ENCODE measurements around the gene PPIF. TPM values are rescaled to one million over a fixed set of nuclear protein-coding genes. Genes with fewer than 3 reads are reported as not detected.
A peak's percentile ranks its signal among the peaks of the same experiment; 100 is the strongest.

Gene PPIF
- total RNA-seq, 4 donors from 2014 or later: 39.1 to 82.1 (median 67.9) TPM

DNA sequence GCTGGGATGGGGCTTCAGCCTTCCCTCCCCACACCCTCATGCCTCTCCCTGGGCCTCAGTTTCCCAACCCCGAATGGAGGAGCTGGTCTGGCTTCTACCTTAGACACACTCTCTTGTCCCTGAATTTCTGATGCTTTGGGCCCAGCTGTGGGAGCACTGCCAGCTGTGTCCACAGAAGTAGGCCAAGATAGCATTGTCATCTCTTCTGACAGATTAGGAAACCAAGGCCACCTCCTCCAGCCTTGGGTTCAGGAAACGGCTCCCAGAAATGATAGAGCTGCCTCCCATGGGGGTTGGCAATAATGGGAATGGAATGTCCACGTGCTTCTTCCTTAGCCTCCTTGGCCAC, 1.3 kb downstream of the PPIF start:
- peak in 1 of 2 donors; percentile 58 for DNase-seq
- Histone ChIP-seq H3K27me3 (no peaks in the 10 kb centered on the region), H3K36me3 (peaks cover 0 to 43% of the 10 kb centered on the region in 2 donors), H3K27ac (peak overlapping the region; percentile 90 to 97 (median 93)), H3K4me1 (peaks cover 13 to 18% of the 10 kb centered on the region in 2 donors), H3K9me3 (no peaks in the 10 kb centered on the region), H3K4me3 (peak overlapping the region; percentile 58 to 87 (median 72))
- intact Hi-C loops (cut with DNase I; ENCODE audit: low total_unique reads) (loop anchor here (5.0 kb wide), 1 partner anchor 859 kb away; the partner anchor contains the start of gene ANXA11), in situ Hi-C loops (cut with MboI; ENCODE audit: low sequenced_read_pairs in 4 of 4) (no loop called here)
- TF ChIP-seq POLR2A (IDR thresholded peaks at IDR 0.05): no peak
- TF ChIP-seq, protein P1, sequence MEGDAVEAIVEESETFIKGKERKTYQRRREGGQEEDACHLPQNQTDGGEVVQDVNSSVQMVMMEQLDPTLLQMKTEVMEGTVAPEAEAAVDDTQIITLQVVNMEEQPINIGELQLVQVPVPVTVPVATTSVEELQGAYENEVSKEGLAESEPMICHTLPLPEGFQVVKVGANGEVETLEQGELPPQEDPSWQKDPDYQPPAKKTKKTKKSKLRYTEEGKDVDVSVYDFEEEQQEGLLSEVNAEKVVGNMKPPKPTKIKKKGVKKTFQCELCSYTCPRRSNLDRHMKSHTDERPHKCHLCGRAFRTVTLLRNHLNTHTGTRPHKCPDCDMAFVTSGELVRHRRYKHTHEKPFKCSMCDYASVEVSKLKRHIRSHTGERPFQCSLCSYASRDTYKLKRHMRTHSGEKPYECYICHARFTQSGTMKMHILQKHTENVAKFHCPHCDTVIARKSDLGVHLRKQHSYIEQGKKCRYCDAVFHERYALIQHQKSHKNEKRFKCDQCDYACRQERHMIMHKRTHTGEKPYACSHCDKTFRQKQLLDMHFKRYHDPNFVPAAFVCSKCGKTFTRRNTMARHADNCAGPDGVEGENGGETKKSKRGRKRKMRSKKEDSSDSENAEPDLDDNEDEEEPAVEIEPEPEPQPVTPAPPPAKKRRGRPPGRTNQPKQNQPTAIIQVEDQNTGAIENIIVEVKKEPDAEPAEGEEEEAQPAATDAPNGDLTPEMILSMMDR (IDR thresholded peaks at IDR 0.05 in 4 of 5, conservative IDR thresholded peaks at IDR 0.05 in 1 of 5): no peak
- no peak for ATAC-seq

DNA sequence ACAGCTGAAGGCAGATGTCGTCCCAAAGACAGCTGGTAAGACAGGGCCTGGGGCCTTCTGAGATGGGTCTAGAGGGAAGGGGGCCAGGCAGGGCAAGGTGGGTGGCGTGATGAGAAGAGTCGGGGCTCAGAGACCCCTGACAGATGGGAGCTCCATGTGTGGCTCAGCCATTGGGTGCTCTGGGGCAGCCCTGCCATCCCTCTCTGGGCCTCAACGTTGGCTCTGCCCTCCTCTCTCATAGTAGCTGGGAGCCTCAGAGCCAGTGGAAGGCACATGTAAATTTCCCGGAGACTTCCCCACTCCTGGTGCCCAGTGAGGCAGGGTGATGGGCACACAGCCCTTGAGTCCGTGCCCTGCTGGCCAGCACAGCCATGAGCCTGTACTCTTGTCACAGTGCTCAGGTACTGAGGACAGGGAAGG, 1.8 kb downstream of the PPIF start:
- H3K4me1 ChIP-seq: peaks cover 13 to 18% of the 10 kb centered on the region in 2 donors
- peak overlapping the region; percentile 90 to 97 (median 93) for H3K27ac ChIP-seq
- peak overlapping the region in 2 of 4 donors; percentile 58 to 74 for H3K4me3 ChIP-seq
- in situ Hi-C loops (cut with MboI; ENCODE audit: low sequenced_read_pairs in 4 of 4) (no loop called here), intact Hi-C loops (cut with DNase I; ENCODE audit: low total_unique reads) (loop anchor here (1.0 to 5.0 kb wide), 2 partner anchors 46 to 858 kb away; partner anchors contain the start of gene ANXA11)
- DNase-seq (no peak), ATAC-seq (no peak)
- H3K27me3 ChIP-seq: no peaks in the 10 kb centered on the region
- H3K36me3 ChIP-seq: peaks cover 0 to 48% of the 10 kb centered on the region in 2 donors
- no peaks in the 10 kb centered on the region for H3K9me3 ChIP-seq
- no peak for TF ChIP-seq POLR2A (IDR thresholded peaks at IDR 0.05)
- TF ChIP-seq, protein P1 (IDR thresholded peaks at IDR 0.05 in 4 of 5, conservative IDR thresholded peaks at IDR 0.05 in 1 of 5): no peak

- Histone ChIP-seq H3K27ac (peak overlapping the region in 2 of 4 donors; percentile 90 to 96), H3K36me3 (peaks cover 0 to 55% of the 10 kb centered on the region in 2 donors), H3K9me3 (no peaks in the 10 kb centered on the region), H3K4me1 (peaks cover 13 to 18% of the 10 kb centered on the region in 2 donors), H3K4me3 (no peak overlapping the region), H3K27me3 (no peaks in the 10 kb centered on the region)
- TF ChIP-seq POLR2A (IDR thresholded peaks at IDR 0.05): no peak
- TF ChIP-seq, protein P1 (IDR thresholded peaks at IDR 0.05 in 4 of 5, conservative IDR thresholded peaks at IDR 0.05 in 1 of 5): no peak
- ATAC-seq: no peak
- no peak for DNase-seq
- in situ Hi-C loops (cut with MboI; ENCODE audit: low sequenced_read_pairs in 4 of 4) (loop anchor here in 1 of 4 donors (25.0 kb wide), 1 partner anchor 587 kb away; the partner anchor contains the start of gene SFTPD), intact Hi-C loops (cut with DNase I; ENCODE audit: low total_unique reads) (loop anchor here (1.0 to 5.0 kb wide), 2 partner anchors 45 to 857 kb away; partner anchors contain the start of gene ANXA11)
Measured at GRCh38 chr10:79349766-79350406, 2.6 kb downstream of the PPIF start.

DNA sequence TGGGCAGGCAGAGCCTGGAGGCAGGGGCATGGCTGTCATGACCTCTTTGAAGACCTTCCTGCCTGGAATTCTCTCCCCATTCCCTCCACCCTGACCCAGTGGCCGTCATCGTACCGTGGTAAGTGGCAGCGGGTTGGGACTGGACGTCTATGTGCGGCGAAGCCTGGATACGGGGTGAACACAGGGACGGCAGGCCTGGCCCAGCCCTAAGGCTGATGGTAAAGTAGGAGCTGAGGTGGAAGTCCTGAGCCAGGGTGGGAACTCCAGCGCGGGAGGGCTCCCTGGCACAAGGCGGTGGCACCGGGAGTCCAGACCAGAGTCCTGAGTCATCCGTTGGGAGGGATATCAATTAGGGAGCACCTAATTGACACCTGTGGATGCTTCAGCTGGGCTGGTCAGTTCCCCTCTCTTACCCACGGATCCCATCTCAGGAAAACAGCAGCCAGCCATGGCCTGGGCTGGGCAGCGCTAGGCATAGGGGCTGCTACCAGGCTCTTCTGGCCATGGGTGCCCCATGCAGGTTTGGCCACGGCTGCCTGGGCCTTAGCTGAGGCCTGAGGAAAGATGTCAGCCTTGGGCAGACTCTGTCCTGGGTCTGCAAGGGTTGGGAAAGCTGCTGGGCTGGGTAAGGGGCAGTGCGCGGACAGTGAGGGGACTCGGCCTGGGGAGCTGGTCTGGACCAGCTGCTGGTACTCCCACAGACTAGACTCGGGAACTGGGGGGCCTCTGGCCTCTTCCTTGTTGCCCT, 3.3 kb downstream of the PPIF start:
- H3K27me3 ChIP-seq: no peaks in the 10 kb centered on the region
- peaks cover 13 to 18% of the 10 kb centered on the region in 2 donors for H3K4me1 ChIP-seq
- DNase-seq (no peak), ATAC-seq (no peak)
- TF ChIP-seq POLR2A (IDR thresholded peaks at IDR 0.05): no peak
- TF ChIP-seq, protein P1 (IDR thresholded peaks at IDR 0.05 in 4 of 5, conservative IDR thresholded peaks at IDR 0.05 in 1 of 5): no peak
- in situ Hi-C loops (cut with MboI; ENCODE audit: low sequenced_read_pairs in 4 of 4) (loop anchor here in 1 of 4 donors (25.0 kb wide), 1 partner anchor 587 kb away; the partner anchor contains the start of gene SFTPD), intact Hi-C loops (cut with DNase I; ENCODE audit: low total_unique reads) (no loop called here)
- peak overlapping the region in 1 of 4 donors; percentile 96 for H3K27ac ChIP-seq
- H3K4me3 ChIP-seq: no peak overlapping the region
- peaks cover 0 to 55% of the 10 kb centered on the region in 2 donors for H3K36me3 ChIP-seq
- H3K9me3 ChIP-seq: no peaks in the 10 kb centered on the region

All from gastrocnemius medialis (tissue), 4 donors.